GM12875 (cell line): ENCODE results near the gene KIF21A.

ENCODE experiments used
- H3K4me3 ChIP-seq: one replicate; pipeline ENCODE4 v1.5.1; 2011; ENCODE audit warnings: low read depth, low read length, control low read depth
- CTCF ChIP-seq: IDR thresholded peaks from 2 replicates; pipeline ENCODE4 v1.5.1; 2011; ENCODE audit warnings: low read depth, mild to moderate bottlenecking, control low read depth, inconsistent platforms, low read length, moderate library complexity, borderline replicate concordance; ENCODE audit not compliant: insufficient read depth

KIF21A gene

GRCh38 chr12:39431002-39431796, 11.7 kb downstream of the KIF21A start:
- no peak for TF ChIP-seq CTCF

GRCh38 chr12:39429809-39430208, 13.1 kb downstream of the KIF21A start:
- no peak overlapping the region for H3K4me3 ChIP-seq
- TF ChIP-seq CTCF: no peak

More at GRCh38 chr12:39431002-39431796, 11.7 kb downstream of the KIF21A start:
- H3K4me3 ChIP-seq: no peak overlapping the region

- TF ChIP-seq CTCF: no peak
- H3K4me3 ChIP-seq: no peak overlapping the region
Measured at GRCh38 chr12:39427360-39427808, 15.5 kb downstream of the KIF21A start.

- no peak for TF ChIP-seq CTCF
- no peak overlapping the region for H3K4me3 ChIP-seq
Measured at GRCh38 chr12:39426636-39427240, 16.2 kb downstream of the KIF21A start.

- no peak overlapping the region for H3K4me3 ChIP-seq
- no peak for TF ChIP-seq CTCF
Measured at GRCh38 chr12:39420043-39420442, 22.9 kb downstream of the KIF21A start.

GRCh38 chr12:39419471-39419870, 23.4 kb downstream of the KIF21A start:
- no peak for TF ChIP-seq CTCF
- H3K4me3 ChIP-seq: no peak overlapping the region

GRCh38 chr12:39417916-39418315, 25.0 kb downstream of the KIF21A start:
- TF ChIP-seq CTCF: no peak
- no peak overlapping the region for H3K4me3 ChIP-seq
